GM21528 (cell line): ENCODE results near the gene TAX1BP1.
"Not testable (repeated sequence)": the region's sequence is repeated elsewhere in the genome, so short reads cannot be mapped to it uniquely, and the experiment has no call there.

ENCODE experiments used
- ATAC-seq: cut with Tn5 transposase; IDR thresholded peaks from one replicate; pipeline ENCODE4 v1.9.1; 2021; ENCODE audit warnings: mild to moderate bottlenecking, moderate library complexity; ENCODE audit not compliant: unreplicated experiment, low FRiP score

Gene TAX1BP1

GRCh38 chr7:27840313-27840712 is 100.4 kb downstream of the TAX1BP1 start:
- ATAC-seq: no peak

GRCh38 chr7:27840760-27841364 is 100.9 kb downstream of the TAX1BP1 start:
- no peak for ATAC-seq

GRCh38 chr7:27842094-27842692 is 102.2 kb downstream of the TAX1BP1 start:
- ATAC-seq: no peak

GRCh38 chr7:27842851-27843250 is 102.9 kb downstream of the TAX1BP1 start:
- ATAC-seq: no peak

GRCh38 chr7:27843584-27844305 is 103.8 kb downstream of the TAX1BP1 start:
- ATAC-seq: no peak

- ATAC-seq: no peak
Observed at GRCh38 chr7:27846388-27846787, 106.4 kb downstream of the TAX1BP1 start.

- no peak for ATAC-seq
Observed at GRCh38 chr7:27850531-27850930, 110.6 kb downstream of the TAX1BP1 start.

GRCh38 chr7:27856703-27857485 is 116.9 kb downstream of the TAX1BP1 start:
- ATAC-seq: not testable (repeated sequence)

- no peak for ATAC-seq
Observed at GRCh38 chr7:27860800-27861199, 120.8 kb downstream of the TAX1BP1 start.

- ATAC-seq: no peak
Observed at GRCh38 chr7:27861747-27862146, 121.8 kb downstream of the TAX1BP1 start.

GRCh38 chr7:27863880-27864279 is 123.9 kb downstream of the TAX1BP1 start:
- ATAC-seq: no peak

GRCh38 chr7:27866256-27866655 is 126.3 kb downstream of the TAX1BP1 start:
- ATAC-seq: no peak

- no peak for ATAC-seq
Observed at GRCh38 chr7:27866828-27867672, 127.1 kb downstream of the TAX1BP1 start.

GRCh38 chr7:27868131-27868550 is 128.2 kb downstream of the TAX1BP1 start:
- no peak for ATAC-seq

- no peak for ATAC-seq
Observed at GRCh38 chr7:27869056-27869455, 129.1 kb downstream of the TAX1BP1 start.

- no peak for ATAC-seq
Observed at GRCh38 chr7:27870595-27870994, 130.6 kb downstream of the TAX1BP1 start.

- ATAC-seq: no peak
Observed at GRCh38 chr7:27871086-27871485, 131.1 kb downstream of the TAX1BP1 start.

- no peak for ATAC-seq
Observed at GRCh38 chr7:27871866-27872265, 131.9 kb downstream of the TAX1BP1 start.

GRCh38 chr7:27872356-27873275 is 132.7 kb downstream of the TAX1BP1 start:
- ATAC-seq: no peak
